SU-DHL-6 (cell line): ENCODE results near the gene SPOCK1.

Source experiments
- H2AFZ ChIP-seq: fragments of 200-600 bp; sonication (generic); 2 replicates; pipeline ENCODE4 v1.6.1; 2014; ENCODE audit warnings: low read depth, mild to moderate bottlenecking, moderate library complexity, mixed read lengths, antibody characterized with exemption, low read length; ENCODE audit not compliant: severe bottlenecking
- H3F3A ChIP-seq: fragments of 200-600 bp; shearing (Covaris generic); 2 replicates; pipeline ENCODE4 v1.6.0; 2016; ENCODE audit warnings: antibody characterized with exemption, mild to moderate bottlenecking; ENCODE audit not compliant: insufficient read depth
- H3K27ac ChIP-seq: fragments of 200-600 bp; sonication (generic); 2 replicates; pipeline ENCODE4 v1.5.1; 2016; ENCODE audit warnings: low read depth, mild to moderate bottlenecking, low read length, moderate library complexity, mixed read lengths
- H3K27me3 ChIP-seq: fragments of 200-600 bp; sonication (generic), shearing (Covaris generic); 2 replicates; pipeline ENCODE4 v1.6.0; 2014; ENCODE audit warnings: mild to moderate bottlenecking, low read length
- H3K36me3 ChIP-seq: fragments of 200-600 bp; sonication (generic); 2 replicates; pipeline ENCODE4 v1.6.1; 2014; ENCODE audit warnings: mild to moderate bottlenecking, low read length, mixed read lengths
- H3K4me2 ChIP-seq: fragments of 300-600, 200-600 bp; shearing (Covaris generic), sonication (generic); 2 replicates; pipeline ENCODE4 v1.6.0; 2014; ENCODE audit warnings: low read length, low read depth, mild to moderate bottlenecking; ENCODE audit not compliant: poor library complexity, severe bottlenecking
- H3K4me3 ChIP-seq: fragments of 200-600 bp; sonication (generic); 2 replicates; pipeline ENCODE4 v1.5.1; 2014; ENCODE audit warnings: antibody characterized with exemption, low read length, mild to moderate bottlenecking, mixed read lengths; ENCODE audit not compliant: insufficient read depth, poor library complexity, severe bottlenecking
- H3K79me2 ChIP-seq: fragments of 200-600 bp; sonication (generic); 2 replicates; pipeline ENCODE4 v1.6.1; 2014; ENCODE audit warnings: mild to moderate bottlenecking, low read length, moderate library complexity; ENCODE audit not compliant: insufficient read depth
- H3K9ac ChIP-seq: fragments of 200-600 bp; sonication (generic); 2 replicates; pipeline ENCODE4 v1.7.0; 2014; ENCODE audit warnings: mild to moderate bottlenecking, low read length
- H3K9me2 ChIP-seq: fragments of 200-600 bp; sonication (generic); replicated peaks from 2 replicates; pipeline ENCODE4 v1.6.1; 2014; ENCODE audit warnings: low read length; ENCODE audit not compliant: insufficient read depth
- H3K9me3 ChIP-seq: fragments of 200-600 bp; sonication (generic); 2 replicates; pipeline ENCODE4 v1.6.1; 2014; ENCODE audit warnings: low read length, mixed read lengths; ENCODE audit not compliant: insufficient read depth
- H4K20me1 ChIP-seq: fragments of 200-600 bp; sonication (generic); 2 replicates; pipeline ENCODE4 v1.6.1; 2014; ENCODE audit warnings: low read depth, mild to moderate bottlenecking, antibody characterized with exemption, low read length, moderate library complexity, mixed read lengths
- EZH2phosphoT487 ChIP-seq: fragments of 200-600 bp; sonication (generic), shearing (Covaris generic); conservative IDR thresholded peaks from 2 replicates; pipeline ENCODE4 v1.6.1; 2018; ENCODE audit warnings: mild to moderate bottlenecking, antibody characterized with exemption, low read length, moderate library complexity, mixed read lengths
- TF ChIP-seq, protein P1 (sequence below): fragments of 200-600 bp; sonication (generic); IDR thresholded peaks from one replicate; pipeline ENCODE4 v1.5.1; 2017; ENCODE audit warnings: antibody characterized with exemption, mild to moderate bottlenecking, low read length, moderate library complexity; ENCODE audit not compliant: insufficient read depth, poor library complexity, severe bottlenecking

SPOCK1 gene

DNA sequence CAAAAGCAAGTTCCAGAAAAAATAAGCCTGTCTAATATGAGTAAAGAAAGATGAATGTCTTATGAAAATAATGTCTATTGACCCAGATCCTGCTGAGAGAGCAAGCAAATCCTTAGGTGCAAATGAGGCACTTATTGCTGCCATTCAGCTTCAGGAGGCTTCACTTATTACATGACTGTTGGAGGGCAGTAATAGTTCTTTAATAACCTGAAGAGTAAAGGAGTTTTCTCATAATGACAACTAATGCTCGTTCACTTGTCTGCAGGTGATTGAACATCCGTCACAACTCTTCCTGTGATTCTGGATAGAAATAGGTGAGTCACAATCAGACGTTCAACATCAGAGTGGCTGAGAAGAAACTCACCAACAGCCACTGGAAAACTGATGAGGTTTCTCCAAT is 58.3 kb downstream of the SPOCK1 start:
- TF ChIP-seq, protein P1, sequence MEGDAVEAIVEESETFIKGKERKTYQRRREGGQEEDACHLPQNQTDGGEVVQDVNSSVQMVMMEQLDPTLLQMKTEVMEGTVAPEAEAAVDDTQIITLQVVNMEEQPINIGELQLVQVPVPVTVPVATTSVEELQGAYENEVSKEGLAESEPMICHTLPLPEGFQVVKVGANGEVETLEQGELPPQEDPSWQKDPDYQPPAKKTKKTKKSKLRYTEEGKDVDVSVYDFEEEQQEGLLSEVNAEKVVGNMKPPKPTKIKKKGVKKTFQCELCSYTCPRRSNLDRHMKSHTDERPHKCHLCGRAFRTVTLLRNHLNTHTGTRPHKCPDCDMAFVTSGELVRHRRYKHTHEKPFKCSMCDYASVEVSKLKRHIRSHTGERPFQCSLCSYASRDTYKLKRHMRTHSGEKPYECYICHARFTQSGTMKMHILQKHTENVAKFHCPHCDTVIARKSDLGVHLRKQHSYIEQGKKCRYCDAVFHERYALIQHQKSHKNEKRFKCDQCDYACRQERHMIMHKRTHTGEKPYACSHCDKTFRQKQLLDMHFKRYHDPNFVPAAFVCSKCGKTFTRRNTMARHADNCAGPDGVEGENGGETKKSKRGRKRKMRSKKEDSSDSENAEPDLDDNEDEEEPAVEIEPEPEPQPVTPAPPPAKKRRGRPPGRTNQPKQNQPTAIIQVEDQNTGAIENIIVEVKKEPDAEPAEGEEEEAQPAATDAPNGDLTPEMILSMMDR, result no peak
- TF ChIP-seq EZH2phosphoT487, result no peak
- Histone ChIP-seq H3K27me3 (no peaks in the 10 kb centered on the region), H3K9me2 (no peaks in the 10 kb centered on the region), H3F3A (no peaks in the 10 kb centered on the region), H3K9me3 (no peaks in the 10 kb centered on the region), H3K4me2 (no peak overlapping the region), H2AFZ (no peak overlapping the region), H3K9ac (no peak overlapping the region), H4K20me1 (no peaks in the 10 kb centered on the region), H3K4me3 (no peak overlapping the region), H3K27ac (no peak overlapping the region), H3K36me3 (no peaks in the 10 kb centered on the region), H3K79me2 (no peaks in the 10 kb centered on the region)

- Histone ChIP-seq H3K27ac (no peak overlapping the region), H3K9me3 (no peaks in the 10 kb centered on the region), H2AFZ (no peak overlapping the region), H3F3A (no peaks in the 10 kb centered on the region), H3K36me3 (no peaks in the 10 kb centered on the region), H4K20me1 (no peaks in the 10 kb centered on the region), H3K79me2 (no peaks in the 10 kb centered on the region), H3K4me3 (no peak overlapping the region), H3K4me2 (no peak overlapping the region), H3K27me3 (no peaks in the 10 kb centered on the region), H3K9me2 (no peaks in the 10 kb centered on the region), H3K9ac (no peak overlapping the region)
- TF ChIP-seq, protein P1, result no peak
- no peak for TF ChIP-seq EZH2phosphoT487
Measured at GRCh38 chr5:137439645-137440044, 59.5 kb downstream of the SPOCK1 start.

GRCh38 chr5:137438932-137439331 is 60.2 kb downstream of the SPOCK1 start:
- no peak overlapping the region for H3K4me3 ChIP-seq
- no peaks in the 10 kb centered on the region for H3F3A ChIP-seq
- no peak overlapping the region for H2AFZ ChIP-seq
- no peak overlapping the region for H3K9ac ChIP-seq
- H4K20me1 ChIP-seq, result no peaks in the 10 kb centered on the region
- H3K27ac ChIP-seq, result no peak overlapping the region
- H3K4me2 ChIP-seq, result no peak overlapping the region
- H3K36me3 ChIP-seq, result no peaks in the 10 kb centered on the region
- no peaks in the 10 kb centered on the region for H3K27me3 ChIP-seq
- no peaks in the 10 kb centered on the region for H3K79me2 ChIP-seq
- no peaks in the 10 kb centered on the region for H3K9me3 ChIP-seq
- H3K9me2 ChIP-seq, result no peaks in the 10 kb centered on the region
- TF ChIP-seq, protein P1, result no peak
- TF ChIP-seq EZH2phosphoT487, result no peak

DNA sequence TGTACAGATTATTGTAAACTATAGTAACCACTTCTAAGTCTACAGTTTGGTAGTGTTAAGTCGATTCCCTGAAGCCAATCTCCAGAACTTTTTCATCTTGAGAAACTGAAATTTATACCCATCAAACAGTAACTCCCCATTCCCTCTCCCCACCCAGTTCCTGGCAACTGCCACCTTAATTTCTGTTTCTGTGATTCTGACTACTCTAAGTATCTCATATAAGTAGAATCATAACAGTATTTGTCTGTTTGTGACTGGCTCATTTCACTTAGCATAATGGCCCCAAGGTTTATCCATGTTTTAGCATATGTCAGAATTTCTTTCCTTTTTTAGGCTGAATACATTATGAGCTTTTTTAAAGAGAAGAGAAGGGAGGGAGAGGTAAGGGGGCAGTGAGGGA is 61.4 kb downstream of the SPOCK1 start:
- no peak overlapping the region for H3K4me3 ChIP-seq
- H3K4me2 ChIP-seq, result no peak overlapping the region
- H3K27ac ChIP-seq, result no peak overlapping the region
- no peak for TF ChIP-seq EZH2phosphoT487
- TF ChIP-seq, protein P1, result no peak
- H3K9me2 ChIP-seq, result no peaks in the 10 kb centered on the region
- no peaks in the 10 kb centered on the region for H4K20me1 ChIP-seq
- H3F3A ChIP-seq, result no peaks in the 10 kb centered on the region
- no peak overlapping the region for H3K9ac ChIP-seq
- H2AFZ ChIP-seq, result no peak overlapping the region
- H3K9me3 ChIP-seq, result no peaks in the 10 kb centered on the region
- H3K27me3 ChIP-seq, result no peaks in the 10 kb centered on the region
- no peaks in the 10 kb centered on the region for H3K79me2 ChIP-seq
- H3K36me3 ChIP-seq, result no peaks in the 10 kb centered on the region
